Measurements from ENCODE around the gene ATP1B2.

ATP1B2 gene

DNA sequence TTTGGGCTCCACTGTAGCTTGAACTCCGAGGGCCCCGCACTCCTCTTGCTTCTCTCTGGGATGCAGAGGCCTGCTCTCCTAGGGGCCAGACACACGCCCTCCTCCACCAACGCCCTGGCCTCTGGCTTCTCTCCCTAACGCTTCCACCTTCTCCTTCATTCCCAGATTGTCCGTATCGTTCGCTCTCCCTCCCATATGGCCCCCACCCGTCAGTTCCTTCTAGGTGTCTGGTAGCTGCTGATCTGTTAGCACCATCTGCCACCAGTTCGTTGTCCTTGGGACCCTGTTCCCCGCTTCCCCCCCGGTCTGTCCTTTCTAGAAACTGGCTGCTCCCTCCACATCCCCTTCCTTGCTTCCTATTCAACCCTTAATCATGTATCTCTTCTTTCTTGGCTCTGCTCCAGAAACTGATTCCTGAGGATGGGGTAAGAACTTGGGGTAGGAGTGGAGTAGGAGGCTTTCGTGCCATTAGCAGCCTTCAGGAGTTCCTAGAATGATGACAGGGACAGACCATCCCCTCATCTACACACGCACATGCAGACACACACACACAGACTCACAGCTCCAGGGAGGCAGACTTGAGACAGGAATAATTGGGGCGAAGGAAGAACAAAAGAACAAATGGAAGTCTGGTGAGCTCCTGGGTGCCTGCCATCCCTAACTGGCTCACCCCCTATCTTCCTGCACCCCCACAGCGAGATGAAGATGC, 4.3 kb downstream of the ATP1B2 start:
- Histone ChIP-seq H2AFZ (ENCODE audit: low read length) (no peak overlapping the region), H3K4me1 (ENCODE audit: low read length) (no peaks in the 10 kb centered on the region), H3K4me2 (ENCODE audit: low read depth, low read length) (no peak overlapping the region), H3K4me3 (ENCODE audit: low read length) (no peak overlapping the region), H3K79me2 (ENCODE audit: low read length) (no peaks in the 10 kb centered on the region), H3K9ac (ENCODE audit: low read length) (no peak overlapping the region), H4K20me1 (ENCODE audit: insufficient read depth, low read length) (no peaks in the 10 kb centered on the region), H3K9me2 (replicated peaks; ENCODE audit: insufficient read depth, low read length) (no peaks in the 10 kb centered on the region), H3K27me3 (replicated peaks; ENCODE audit: insufficient read depth, low read length) (peaks cover 52% of the 10 kb centered on the region), H3K9me3 (replicated peaks; ENCODE audit: insufficient read depth, low read length) (no peaks in the 10 kb centered on the region), H3F3A (ENCODE audit: insufficient read depth, low read length) (no peaks in the 10 kb centered on the region), H3K27ac (ENCODE audit: low read length) (no peak overlapping the region), H3K36me3 (replicated peaks; ENCODE audit: insufficient read depth, low read length) (no peaks in the 10 kb centered on the region)
- no peak for DNase-seq
- TF ChIP-seq EZH2phosphoT487 (IDR thresholded peaks at IDR 0.05; ENCODE audit: low read length) (no peak), EZH2 (optimal IDR thresholded peaks at IDR 0.05; ENCODE audit: low read depth, low read length) (no peak)
- TF ChIP-seq, protein P1, sequence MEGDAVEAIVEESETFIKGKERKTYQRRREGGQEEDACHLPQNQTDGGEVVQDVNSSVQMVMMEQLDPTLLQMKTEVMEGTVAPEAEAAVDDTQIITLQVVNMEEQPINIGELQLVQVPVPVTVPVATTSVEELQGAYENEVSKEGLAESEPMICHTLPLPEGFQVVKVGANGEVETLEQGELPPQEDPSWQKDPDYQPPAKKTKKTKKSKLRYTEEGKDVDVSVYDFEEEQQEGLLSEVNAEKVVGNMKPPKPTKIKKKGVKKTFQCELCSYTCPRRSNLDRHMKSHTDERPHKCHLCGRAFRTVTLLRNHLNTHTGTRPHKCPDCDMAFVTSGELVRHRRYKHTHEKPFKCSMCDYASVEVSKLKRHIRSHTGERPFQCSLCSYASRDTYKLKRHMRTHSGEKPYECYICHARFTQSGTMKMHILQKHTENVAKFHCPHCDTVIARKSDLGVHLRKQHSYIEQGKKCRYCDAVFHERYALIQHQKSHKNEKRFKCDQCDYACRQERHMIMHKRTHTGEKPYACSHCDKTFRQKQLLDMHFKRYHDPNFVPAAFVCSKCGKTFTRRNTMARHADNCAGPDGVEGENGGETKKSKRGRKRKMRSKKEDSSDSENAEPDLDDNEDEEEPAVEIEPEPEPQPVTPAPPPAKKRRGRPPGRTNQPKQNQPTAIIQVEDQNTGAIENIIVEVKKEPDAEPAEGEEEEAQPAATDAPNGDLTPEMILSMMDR (IDR thresholded peaks at IDR 0.05; ENCODE audit: low read length) = no peak

DNA sequence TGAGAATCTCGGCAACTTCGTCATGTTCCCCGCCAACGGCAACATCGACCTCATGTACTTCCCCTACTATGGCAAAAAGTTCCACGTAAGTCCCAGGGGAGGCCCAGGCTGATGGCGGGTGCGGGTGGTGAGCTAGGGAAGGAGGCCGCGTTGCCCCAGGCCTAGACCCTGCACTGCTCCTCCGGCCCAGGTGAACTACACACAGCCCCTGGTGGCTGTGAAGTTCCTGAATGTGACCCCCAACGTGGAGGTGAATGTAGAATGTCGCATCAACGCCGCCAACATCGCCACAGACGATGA, 4.8 kb downstream of the ATP1B2 start:
- TF ChIP-seq, protein P1 (IDR thresholded peaks at IDR 0.05; ENCODE audit: low read length) = no peak
- TF ChIP-seq EZH2phosphoT487 (IDR thresholded peaks at IDR 0.05; ENCODE audit: low read length) = no peak
- TF ChIP-seq EZH2 (optimal IDR thresholded peaks at IDR 0.05; ENCODE audit: low read depth, low read length) = no peak
- no peaks in the 10 kb centered on the region for H3K9me2 ChIP-seq (replicated peaks; ENCODE audit: insufficient read depth, low read length)

DNA sequence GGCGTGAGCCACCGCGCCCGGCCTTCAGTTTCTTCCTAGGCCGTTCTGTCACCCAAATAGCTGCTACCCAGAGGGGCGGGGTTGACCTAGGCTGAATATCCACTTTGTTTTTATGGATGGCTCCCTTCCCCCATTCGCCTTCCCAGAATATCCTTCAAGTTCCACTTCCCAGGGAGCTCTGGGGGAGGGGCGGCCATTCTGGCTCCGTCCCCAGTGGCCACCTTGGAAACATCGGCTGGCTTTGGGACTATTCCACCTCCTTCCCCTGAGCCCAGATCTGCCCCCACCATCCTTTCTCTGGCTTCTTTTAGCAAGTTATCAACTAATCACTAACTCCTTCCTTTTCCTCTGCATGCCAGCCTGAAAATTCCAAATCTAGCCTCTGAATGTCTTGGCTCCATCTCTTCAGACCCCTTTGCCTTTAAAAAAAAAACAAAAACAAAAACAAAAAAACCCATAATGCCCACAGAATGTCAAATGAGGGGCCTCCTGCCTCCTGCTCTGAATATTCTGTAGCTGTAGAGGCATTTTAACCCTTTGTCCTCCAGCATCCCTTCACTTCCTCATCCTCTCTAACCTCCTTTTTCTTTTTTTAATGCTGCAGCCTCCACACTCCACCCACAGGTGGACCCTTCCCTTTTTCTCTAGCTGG, 6.4 kb downstream of the ATP1B2 start:
- no peak overlapping the region for H3K27ac ChIP-seq (ENCODE audit: low read length)
- no peaks in the 10 kb centered on the region for H3K9me2 ChIP-seq (replicated peaks; ENCODE audit: insufficient read depth, low read length)
- H3K9ac ChIP-seq (ENCODE audit: low read length) = no peak overlapping the region
- H3F3A ChIP-seq (ENCODE audit: insufficient read depth, low read length) = no peaks in the 10 kb centered on the region
- TF ChIP-seq, protein P1 (IDR thresholded peaks at IDR 0.05; ENCODE audit: low read length) = no peak
- TF ChIP-seq EZH2 (optimal IDR thresholded peaks at IDR 0.05; ENCODE audit: low read depth, low read length) (no peak), EZH2phosphoT487 (IDR thresholded peaks at IDR 0.05; ENCODE audit: low read length) (no peak)
- H3K27me3 ChIP-seq (replicated peaks; ENCODE audit: insufficient read depth, low read length) = peaks cover 37% of the 10 kb centered on the region
- H3K79me2 ChIP-seq (ENCODE audit: low read length) = no peaks in the 10 kb centered on the region
- H3K4me2 ChIP-seq (ENCODE audit: low read depth, low read length) = no peak overlapping the region
- no peak overlapping the region for H2AFZ ChIP-seq (ENCODE audit: low read length)
- no peaks in the 10 kb centered on the region for H3K9me3 ChIP-seq (replicated peaks; ENCODE audit: insufficient read depth, low read length)
- no peaks in the 10 kb centered on the region for H4K20me1 ChIP-seq (ENCODE audit: insufficient read depth, low read length)
- no peak overlapping the region for H3K4me3 ChIP-seq (ENCODE audit: low read length)
- no peak for DNase-seq
- no peaks in the 10 kb centered on the region for H3K36me3 ChIP-seq (replicated peaks; ENCODE audit: insufficient read depth, low read length)
- H3K4me1 ChIP-seq (ENCODE audit: low read length) = no peaks in the 10 kb centered on the region

More for the DNA sequence above, 4.8 kb downstream of the ATP1B2 start:
- no peak for DNase-seq
- Histone ChIP-seq H3K4me2 (ENCODE audit: low read depth, low read length) (no peak overlapping the region), H3K9me3 (replicated peaks; ENCODE audit: insufficient read depth, low read length) (no peaks in the 10 kb centered on the region), H3F3A (ENCODE audit: insufficient read depth, low read length) (no peaks in the 10 kb centered on the region), H3K9ac (ENCODE audit: low read length) (no peak overlapping the region), H2AFZ (ENCODE audit: low read length) (no peak overlapping the region), H3K27ac (ENCODE audit: low read length) (no peak overlapping the region), H3K27me3 (replicated peaks; ENCODE audit: insufficient read depth, low read length) (peaks cover 49% of the 10 kb centered on the region), H3K4me1 (ENCODE audit: low read length) (no peaks in the 10 kb centered on the region), H3K79me2 (ENCODE audit: low read length) (no peaks in the 10 kb centered on the region), H3K4me3 (ENCODE audit: low read length) (no peak overlapping the region), H3K36me3 (replicated peaks; ENCODE audit: insufficient read depth, low read length) (no peaks in the 10 kb centered on the region), H4K20me1 (ENCODE audit: insufficient read depth, low read length) (no peaks in the 10 kb centered on the region)
